T-helper 1 cell (primary cell): Measurements from ENCODE around the gene GID4.

Experiments used
- DNase-seq, 5 donors: peaks; one replicate each; pipeline ENCODE4 v3.0.0-alpha.2; 2012 to 2020

Gene GID4

DNA sequence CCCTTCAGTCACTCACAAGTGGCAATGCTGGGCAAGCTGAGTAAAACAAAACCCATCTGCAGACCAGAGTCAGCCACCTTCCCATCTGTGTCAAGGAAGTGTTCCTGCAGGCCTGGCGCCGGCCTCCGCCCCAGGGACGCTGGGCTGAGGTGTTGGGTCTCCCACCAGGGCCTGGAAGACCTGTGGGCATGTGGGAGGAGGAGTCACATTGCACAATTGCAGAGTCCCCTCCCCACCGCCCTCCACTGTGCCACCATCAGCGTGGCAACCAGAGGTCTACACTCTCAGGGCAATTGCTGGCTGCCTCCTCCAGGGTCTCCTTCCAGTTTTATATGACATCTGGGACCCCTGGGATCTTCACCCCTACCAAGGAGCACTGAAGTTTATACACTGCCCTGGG lies 66.4 kb downstream of the GID4 start:
- no peak for DNase-seq

DNA sequence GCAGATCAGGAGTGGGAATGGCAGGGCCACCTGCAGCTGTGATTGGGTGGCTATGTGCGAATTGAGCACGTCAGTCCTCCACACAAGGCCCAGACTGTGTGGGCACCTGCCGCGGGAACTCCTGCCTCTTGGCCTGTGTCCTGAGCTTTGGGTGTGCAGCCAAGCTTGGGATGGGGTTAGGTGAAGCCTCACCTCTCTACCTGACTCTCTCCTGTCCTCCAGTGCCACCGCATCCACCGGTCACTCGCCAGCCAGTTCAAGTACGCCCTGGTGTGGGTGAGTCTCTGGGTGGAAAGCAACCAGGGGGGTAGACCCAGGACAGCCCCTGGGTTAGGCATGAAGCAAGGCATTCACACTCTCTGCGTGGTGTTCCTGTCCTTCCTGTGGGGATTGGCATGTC lies 67.0 kb downstream of the GID4 start:
- DNase-seq, result no peak

DNA sequence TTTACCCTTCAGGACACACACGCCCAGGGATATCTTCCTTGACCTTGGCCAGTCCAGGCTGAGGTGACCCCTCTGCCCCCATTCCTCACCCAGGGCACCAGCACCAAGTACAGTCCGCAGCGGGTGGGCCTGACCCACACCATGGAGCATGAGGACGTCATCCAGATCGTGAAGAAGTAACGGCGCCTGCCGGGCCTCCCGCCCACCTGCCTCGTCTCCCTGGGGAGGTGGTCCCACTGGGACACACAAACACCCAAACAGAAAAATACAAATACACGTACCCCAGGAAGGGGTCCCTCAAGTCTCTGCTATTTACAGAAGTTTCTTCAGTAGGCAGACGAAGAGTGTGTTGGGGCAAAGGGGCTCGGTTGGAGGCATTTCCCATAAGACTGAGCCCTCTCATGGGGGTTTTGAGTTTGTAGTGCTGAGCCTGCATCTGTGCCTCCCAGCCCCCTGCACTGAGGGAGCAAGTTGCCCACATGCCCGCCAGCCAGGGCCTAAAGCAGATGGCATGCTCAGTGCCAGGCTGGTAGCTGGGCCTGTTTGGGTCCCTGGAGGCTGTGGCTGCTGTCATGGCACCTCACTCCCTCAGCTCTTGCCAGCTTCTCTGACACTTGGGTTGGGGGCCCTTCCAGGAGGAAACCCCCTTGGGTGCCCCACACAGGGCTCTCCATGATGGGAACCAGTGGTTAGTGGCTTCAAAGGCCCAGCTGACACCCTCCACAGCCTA lies 68.0 kb downstream of the GID4 start:
- DNase-seq, result no peak

DNA sequence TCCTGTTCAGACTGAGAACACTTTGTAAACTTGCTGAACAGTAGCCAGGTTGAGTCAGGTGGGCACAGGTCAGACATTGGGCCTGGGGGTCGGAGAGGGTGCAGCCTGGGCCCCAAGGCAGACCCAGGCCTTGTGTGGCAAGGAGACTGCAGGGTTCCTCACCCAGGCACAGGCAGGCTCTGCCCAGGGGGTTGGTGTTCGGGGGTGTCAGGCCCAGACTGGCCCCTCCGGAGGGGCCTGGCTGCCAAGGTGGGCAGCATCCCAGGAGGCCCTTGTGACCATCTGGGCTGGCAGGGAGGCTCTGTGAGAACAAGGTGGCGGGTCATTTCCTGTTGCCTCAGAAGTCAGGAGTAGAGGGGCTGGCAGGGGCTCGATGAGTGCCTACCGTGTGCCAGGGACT lies 68.8 kb downstream of the GID4 start:
- DNase-seq, result no peak

DNA sequence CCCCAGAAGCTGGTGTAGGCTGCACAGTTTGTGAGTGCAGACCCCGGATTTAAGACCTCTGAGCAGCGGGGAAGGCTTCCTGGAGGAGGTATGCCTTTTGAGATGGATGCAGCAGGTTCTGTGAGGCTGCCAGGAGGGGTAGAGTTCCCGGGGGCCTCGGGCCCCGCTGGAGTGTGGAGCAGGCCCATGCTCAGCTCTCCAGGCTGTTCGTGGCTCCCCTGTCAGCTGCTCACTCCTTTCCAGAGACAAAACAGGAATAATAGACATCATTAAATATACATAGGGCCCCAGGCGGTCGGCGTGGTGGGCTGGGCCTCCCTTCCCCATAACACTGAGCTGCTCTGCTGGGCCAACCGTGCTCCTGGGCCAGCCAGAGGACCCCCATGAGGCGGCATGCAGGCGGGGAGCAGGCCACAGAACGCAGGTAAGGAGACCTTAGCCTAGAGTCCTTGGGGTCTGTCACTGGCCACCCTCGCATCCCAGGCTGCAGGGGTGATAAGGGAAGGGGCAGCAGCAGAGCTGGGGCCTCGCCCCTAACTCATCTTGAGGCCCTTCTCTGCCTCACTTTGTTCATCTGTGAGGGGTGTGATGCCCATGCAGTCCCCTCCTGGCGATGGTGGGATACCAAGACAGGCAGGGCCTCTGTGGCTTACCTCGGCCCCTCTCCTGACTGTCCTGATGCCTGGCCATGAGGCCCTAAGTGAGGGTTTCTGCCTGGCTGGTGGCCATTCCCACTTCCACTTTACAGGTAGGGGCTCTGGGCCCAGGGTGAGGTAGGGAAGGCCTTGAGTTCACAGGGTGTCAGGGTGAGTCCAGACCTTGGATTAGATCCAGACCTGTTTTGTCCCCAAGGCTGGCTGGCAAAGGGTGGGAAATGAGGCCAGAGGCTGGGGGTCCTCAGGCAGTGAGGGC lies 69.4 kb downstream of the GID4 start, which contains the start of gene MYO15A:
Gene MYO15A, plus strand, starts transcription at position 356 of the 912 bp plus-strand sequence. CDS start 10,045 bp downstream, outside the sequence.
- DNase-seq, result no peak

DNA sequence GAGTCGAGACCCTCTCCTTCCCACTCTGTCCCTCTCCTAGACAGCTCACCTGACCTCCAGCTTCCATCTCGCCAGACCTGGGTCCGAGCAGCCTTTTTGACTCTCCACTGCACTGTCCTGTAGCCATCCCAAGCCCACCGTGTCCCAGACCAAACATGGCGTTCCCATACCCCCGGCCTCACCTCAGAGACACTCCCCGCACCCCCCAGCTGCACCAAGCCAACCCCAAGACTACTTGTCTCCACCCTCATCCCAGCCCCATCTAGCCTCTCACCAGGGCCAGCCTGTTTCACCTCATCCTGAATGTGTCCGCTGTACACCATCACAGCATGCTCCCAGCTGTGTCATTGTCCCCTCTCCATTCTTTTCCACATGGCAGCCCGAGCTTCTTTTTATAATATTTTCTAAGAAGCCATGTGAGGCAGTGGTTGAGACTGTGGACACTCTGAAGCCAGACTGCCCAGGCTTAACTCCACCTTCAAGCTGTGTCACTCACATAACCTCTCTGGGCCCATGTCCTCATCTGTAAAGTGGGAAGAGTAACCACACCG lies 70.8 kb downstream of the GID4 start:
- no peak for DNase-seq

DNA sequence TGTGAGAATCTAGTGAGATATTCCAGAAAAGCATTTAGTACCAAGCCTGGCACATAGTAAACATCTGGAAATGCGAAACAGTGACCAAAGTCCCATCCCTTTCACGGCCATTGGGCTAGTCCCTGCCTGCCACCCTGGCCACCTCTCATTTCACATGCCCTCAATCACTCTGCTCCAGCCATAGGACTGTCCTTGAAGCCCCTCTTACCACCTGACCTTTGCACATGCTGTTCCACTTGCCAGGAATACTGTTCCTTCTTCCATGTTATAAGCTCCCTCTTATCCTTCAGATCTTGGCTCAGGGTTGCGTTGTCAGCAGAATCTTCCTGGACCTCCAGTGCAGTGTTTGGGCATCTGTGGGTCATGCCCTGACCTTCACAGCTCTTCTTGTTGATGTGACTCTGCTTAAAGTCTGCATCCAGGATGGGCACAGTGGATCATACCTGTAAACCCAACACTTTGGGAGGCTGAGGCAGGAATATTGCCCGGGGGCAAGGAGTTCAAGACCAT lies 71.5 kb downstream of the GID4 start:
- DNase-seq, result no peak

DNA sequence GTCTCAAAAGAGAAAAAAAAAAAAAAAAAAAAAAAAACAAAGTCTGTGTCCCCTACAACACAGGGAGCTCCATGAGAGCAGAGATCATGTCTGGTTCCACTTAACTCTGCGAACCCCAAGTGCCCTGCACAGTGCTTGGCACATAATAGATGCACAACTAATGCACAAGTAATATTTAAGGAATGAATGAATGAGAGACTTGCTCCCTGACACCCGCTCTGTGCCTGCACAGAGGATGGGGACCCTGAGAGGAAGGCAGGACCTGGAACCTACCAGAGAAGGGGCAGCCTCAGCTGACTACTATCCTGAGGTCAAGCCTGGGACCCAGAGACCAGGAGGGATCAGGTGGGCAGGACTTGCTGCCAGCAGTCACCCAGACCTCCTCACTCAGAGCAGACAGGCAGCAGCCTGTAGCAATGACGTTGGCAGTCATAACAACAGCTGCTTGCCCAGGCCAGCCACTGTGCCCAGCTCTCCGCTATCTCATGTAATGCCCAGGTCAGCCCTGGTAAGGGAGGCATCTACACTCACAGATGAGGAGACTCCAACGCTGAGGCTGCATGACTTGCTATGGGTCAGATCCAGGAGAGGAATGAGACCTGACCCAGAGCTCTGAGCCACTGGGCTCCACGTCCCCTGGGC lies 72.2 kb downstream of the GID4 start:
- DNase-seq, result no peak

DNA sequence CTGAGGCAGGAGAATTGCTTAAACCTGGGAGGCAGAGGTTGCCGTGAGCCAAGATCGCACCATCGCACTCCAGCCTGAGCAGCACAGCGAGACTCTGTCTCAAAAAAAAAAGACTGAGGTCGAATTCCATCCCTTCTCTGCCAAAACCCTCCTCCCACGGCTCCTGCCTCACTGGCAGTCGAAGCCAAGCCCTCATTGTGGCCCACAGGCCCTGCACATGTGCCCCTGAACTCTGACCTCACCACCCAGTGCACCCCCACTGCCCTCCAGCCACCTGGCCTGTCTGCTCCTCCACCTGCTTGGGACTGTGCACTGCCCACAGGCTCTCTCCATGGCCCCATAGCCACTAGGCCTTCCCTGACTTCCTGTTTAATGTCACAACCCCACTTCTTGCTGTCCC lies 76.3 kb downstream of the GID4 start:
- DNase-seq, result no peak

DNA sequence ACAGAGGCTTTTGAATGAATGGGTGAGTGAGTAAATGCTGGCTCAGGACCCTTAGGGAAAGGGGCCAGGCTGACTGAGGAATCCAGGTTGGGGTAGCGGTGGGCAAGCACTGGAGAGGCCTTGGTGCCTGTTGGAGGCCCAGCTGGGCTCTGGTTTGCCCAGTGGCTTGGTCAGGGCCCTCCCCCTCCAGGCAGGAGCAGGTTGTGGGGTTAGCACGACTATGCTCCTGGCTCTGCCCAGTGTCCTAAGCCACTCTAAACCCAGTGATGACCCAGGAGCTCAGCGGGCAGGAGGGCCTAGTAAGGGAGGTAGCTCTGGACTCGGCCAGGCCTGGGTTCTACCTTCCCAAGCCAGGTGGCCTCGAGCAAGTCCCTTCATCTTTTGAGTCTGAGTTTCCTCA lies 76.9 kb downstream of the GID4 start:
- DNase-seq, result no peak

DNA sequence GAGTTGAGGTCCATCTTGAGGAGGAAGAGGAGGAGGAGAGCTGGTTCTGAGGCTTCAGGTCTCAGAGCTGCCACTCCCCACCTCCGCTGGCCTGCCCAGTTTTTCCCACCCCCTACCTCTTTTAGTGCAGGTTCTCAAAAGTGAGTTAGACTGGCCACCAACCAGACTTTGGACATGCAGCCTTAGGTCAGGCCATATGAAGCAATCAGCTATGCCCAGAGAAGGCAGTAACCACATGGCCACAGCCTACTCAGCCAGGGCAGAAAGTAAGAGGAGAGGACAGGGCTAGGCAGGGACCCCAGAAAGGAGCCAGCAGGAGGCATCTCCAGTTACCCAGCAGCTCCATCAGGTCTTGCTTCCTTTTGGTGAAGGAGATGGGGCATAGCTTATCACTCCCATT lies 78.3 kb downstream of the GID4 start:
- DNase-seq, result no peak
